OCI-LY1 (cell line): Measurements from ENCODE around the gene ITSN2.

Experiments
- EZH2 ChIP-seq: fragments of 200-600 bp; sonication (generic), shearing (Covaris generic); IDR thresholded peaks from 2 replicates; pipeline ENCODE4 v1.8.0; 2017; ENCODE audit warnings: borderline replicate concordance, mixed run types, mild to moderate bottlenecking, antibody characterized with exemption, low read length, moderate library complexity, mixed read lengths
- TF ChIP-seq, protein P1 (sequence below): fragments of 200-600 bp; sonication (generic), shearing (Covaris generic); IDR thresholded peaks from 2 replicates; pipeline ENCODE4 v1.5.1; 2017; ENCODE audit warnings: mild to moderate bottlenecking, antibody characterized with exemption, low read length, moderate library complexity, mixed read lengths

DNA sequence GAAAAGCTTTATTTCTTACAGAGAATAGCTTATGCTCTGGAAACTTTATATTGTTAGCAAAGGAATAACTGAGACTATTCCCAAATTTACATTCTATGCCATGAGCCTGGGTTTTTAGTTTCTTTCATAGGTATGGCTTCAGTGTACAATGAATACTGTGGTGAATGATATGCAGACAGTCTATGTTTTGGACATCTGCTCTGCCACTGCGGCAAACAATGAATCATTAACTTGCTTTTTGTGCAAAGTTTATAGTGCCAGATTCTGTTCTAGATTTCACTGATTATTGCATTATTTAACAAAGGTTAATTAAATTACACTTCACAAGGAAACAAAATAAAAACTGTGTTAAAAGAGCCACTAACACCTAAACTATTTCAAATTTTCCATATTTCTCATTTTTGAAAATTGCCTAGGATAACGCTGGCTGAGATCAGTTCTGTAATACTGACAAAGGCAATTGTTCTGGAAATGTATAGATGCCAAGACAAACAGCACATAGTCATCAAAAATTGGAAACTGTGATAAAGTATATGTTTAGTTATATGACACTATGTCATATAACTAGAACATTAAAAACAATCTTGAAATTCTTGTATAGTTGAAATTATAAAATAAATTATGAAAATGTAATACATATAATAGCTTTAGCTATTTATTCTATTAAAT is 74.7 kb downstream of the ITSN2 start:
- no peak for TF ChIP-seq EZH2
- TF ChIP-seq, protein P1, sequence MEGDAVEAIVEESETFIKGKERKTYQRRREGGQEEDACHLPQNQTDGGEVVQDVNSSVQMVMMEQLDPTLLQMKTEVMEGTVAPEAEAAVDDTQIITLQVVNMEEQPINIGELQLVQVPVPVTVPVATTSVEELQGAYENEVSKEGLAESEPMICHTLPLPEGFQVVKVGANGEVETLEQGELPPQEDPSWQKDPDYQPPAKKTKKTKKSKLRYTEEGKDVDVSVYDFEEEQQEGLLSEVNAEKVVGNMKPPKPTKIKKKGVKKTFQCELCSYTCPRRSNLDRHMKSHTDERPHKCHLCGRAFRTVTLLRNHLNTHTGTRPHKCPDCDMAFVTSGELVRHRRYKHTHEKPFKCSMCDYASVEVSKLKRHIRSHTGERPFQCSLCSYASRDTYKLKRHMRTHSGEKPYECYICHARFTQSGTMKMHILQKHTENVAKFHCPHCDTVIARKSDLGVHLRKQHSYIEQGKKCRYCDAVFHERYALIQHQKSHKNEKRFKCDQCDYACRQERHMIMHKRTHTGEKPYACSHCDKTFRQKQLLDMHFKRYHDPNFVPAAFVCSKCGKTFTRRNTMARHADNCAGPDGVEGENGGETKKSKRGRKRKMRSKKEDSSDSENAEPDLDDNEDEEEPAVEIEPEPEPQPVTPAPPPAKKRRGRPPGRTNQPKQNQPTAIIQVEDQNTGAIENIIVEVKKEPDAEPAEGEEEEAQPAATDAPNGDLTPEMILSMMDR = no peak
